HepG2 (cell line): Measurements from ENCODE around the gene NOP56. TPM values are rescaled to one million over a fixed set of nuclear protein-coding genes. Genes with fewer than 3 reads are reported as not detected.

Source experiments
- ATF1 ChIP-seq: IDR thresholded peaks from 2 replicates; pipeline ENCODE4 v1.6.1; 2016; ENCODE audit warnings: mild to moderate bottlenecking, control low read depth
- CBX2 ChIP-seq, 2 experiments: fragments of 200-600 bp in 1 of 2; sonication (generic); formaldehyde crosslinking in 1 of 2; IDR thresholded peaks; 2 replicates each; pipeline versions ENCODE4 v1.7.0 to v1.8.1; 2018 to 2022; ENCODE audit warnings: low read depth in 2 of 2, low read length in 1 of 2, mild to moderate bottlenecking in 1 of 2, missing genetic modification reagents in 1 of 2
- CCAR2 ChIP-seq: fragments of 200-400 bp; formaldehyde crosslinking; optimal IDR thresholded peaks from 2 replicates; pipeline ENCODE3; 2018; ENCODE audit warnings: low read depth, mild to moderate bottlenecking, low read length, moderate library complexity
- CCDC6 ChIP-seq: sonication (generic); formaldehyde crosslinking; IDR thresholded peaks from 2 replicates; pipeline ENCODE4 v1.8.1; 2022; ENCODE audit warnings: mild to moderate bottlenecking, missing genetic modification reagents, moderate library complexity
- ELF4 ChIP-seq: sonication (generic); formaldehyde crosslinking; IDR thresholded peaks from 2 replicates; pipeline ENCODE4 v1.5.0; 2020; ENCODE audit warnings: missing genetic modification reagents, mild to moderate bottlenecking, moderate library complexity, borderline replicate concordance
- HOXA9 ChIP-seq: sonication (generic); formaldehyde crosslinking; IDR thresholded peaks from 2 replicates; pipeline ENCODE4 v1.8.1; 2022; ENCODE audit warnings: missing genetic modification reagents, mild to moderate bottlenecking, moderate library complexity, borderline replicate concordance
- NCOA5 ChIP-seq: sonication (generic); formaldehyde crosslinking; IDR thresholded peaks from 2 replicates; pipeline ENCODE4 v1.4.0; 2020; ENCODE audit warnings: missing genetic modification reagents
- NFKB2 ChIP-seq: sonication (generic); formaldehyde crosslinking; IDR thresholded peaks from 2 replicates; pipeline ENCODE4 v1.4.0; 2020; ENCODE audit warnings: missing genetic modification reagents, borderline replicate concordance
- NRL ChIP-seq: sonication (generic); formaldehyde crosslinking; IDR thresholded peaks from 2 replicates; pipeline ENCODE4 v1.5.0; 2020; ENCODE audit warnings: missing genetic modification reagents, mild to moderate bottlenecking, moderate library complexity, borderline replicate concordance
- ONECUT2 ChIP-seq: sonication (generic); formaldehyde crosslinking; IDR thresholded peaks from 2 replicates; pipeline ENCODE4 v1.4.0; 2020; ENCODE audit warnings: missing genetic modification reagents
- PBX2 ChIP-seq: IDR thresholded peaks from 2 replicates; pipeline ENCODE4 v1.6.1; 2016; ENCODE audit warnings: control low read depth
- RARA ChIP-seq: IDR thresholded peaks from 2 replicates; pipeline ENCODE4 v1.6.1; 2016; ENCODE audit warnings: missing genetic modification reagents, missing compliant biosample characterization
- RBAK ChIP-seq: sonication (generic); formaldehyde crosslinking; IDR thresholded peaks from 2 replicates; pipeline ENCODE4 v1.5.1; 2020; ENCODE audit warnings: mild to moderate bottlenecking, missing genetic modification reagents
- TP53 ChIP-seq: sonication (generic); formaldehyde crosslinking; conservative IDR thresholded peaks from 2 replicates; pipeline ENCODE4 v1.4.0; 2020; ENCODE audit warnings: missing genetic modification reagents
- ZBTB20 ChIP-seq: sonication (generic); formaldehyde crosslinking; IDR thresholded peaks from 2 replicates; pipeline ENCODE4 v1.8.1; 2023; ENCODE audit warnings: missing genetic modification reagents, low read depth, mild to moderate bottlenecking, borderline replicate concordance
- ZBTB4 ChIP-seq: sonication (generic); formaldehyde crosslinking; IDR thresholded peaks from 2 replicates; pipeline ENCODE4 v1.4.0; 2020; ENCODE audit warnings: missing genetic modification reagents, mild to moderate bottlenecking, borderline replicate concordance
- ZFP36L1 ChIP-seq: sonication (generic); formaldehyde crosslinking; IDR thresholded peaks from 2 replicates; pipeline ENCODE4 v1.8.0; 2022; ENCODE audit warnings: mild to moderate bottlenecking, missing genetic modification reagents, moderate library complexity
- ZNF180 ChIP-seq: sonication (generic); formaldehyde crosslinking; IDR thresholded peaks from 2 replicates; pipeline ENCODE4 v1.4.0; 2020; ENCODE audit warnings: low read depth, missing genetic modification reagents, borderline replicate concordance
- ZNF772 ChIP-seq: sonication (generic); formaldehyde crosslinking; IDR thresholded peaks from 2 replicates; pipeline ENCODE4 v1.5.0; 2020; ENCODE audit warnings: mild to moderate bottlenecking, missing genetic modification reagents
- ZNF841 ChIP-seq: sonication (generic); formaldehyde crosslinking; IDR thresholded peaks from 2 replicates; pipeline ENCODE4 v1.8.1; 2023; ENCODE audit warnings: missing genetic modification reagents, borderline replicate concordance
- polyA plus RNA-seq, 8 experiments: library from polyadenylated mRNA; depleted of rRNA in 3 of 8; stranded (reverse) in 7 of 8; unstranded in 1 of 8; fragments of >200 nt; fragmentation: Illumina TruSeq in 4 of 8; extraction: Trizol in 4 of 8; gene quantifications; 2 replicates each; pipeline versions ENCODE4 v1.2.1 to v1.2.3, GENCODE V29; 2011 to 2016; ENCODE audit warnings: low read depth in 4 of 8, missing spikeins in 1 of 8, mixed read lengths in 1 of 8; ENCODE audit not compliant: insufficient read depth in 1 of 8
- total RNA-seq, 5 experiments: library from RNA; depleted of rRNA; stranded (reverse); fragments of >200 nt; fragmentation: Illumina TruSeq; extraction: Trizol; gene quantifications; 2 replicates each; pipeline ENCODE4 v1.2.3, GENCODE V29; 2016; ENCODE audit warnings: low read depth in 1 of 5
- TF ChIP-seq, protein P1 (sequence below): sonication (generic); formaldehyde crosslinking; IDR thresholded peaks from 2 replicates; pipeline ENCODE4 v1.4.0; 2020; ENCODE audit warnings: missing genetic modification reagents
- TF ChIP-seq, protein P2 (sequence below): sonication (generic); formaldehyde crosslinking; IDR thresholded peaks from 2 replicates; pipeline ENCODE4 v1.5.0; 2020; ENCODE audit warnings: missing genetic modification reagents

Gene NOP56
- total and polyA plus RNA-seq, 2 of the 13 experiments (the other 11 are each of a cell fraction or from before 2014, with no cell fraction given) = 369 to 1,116 TPM

DNA sequence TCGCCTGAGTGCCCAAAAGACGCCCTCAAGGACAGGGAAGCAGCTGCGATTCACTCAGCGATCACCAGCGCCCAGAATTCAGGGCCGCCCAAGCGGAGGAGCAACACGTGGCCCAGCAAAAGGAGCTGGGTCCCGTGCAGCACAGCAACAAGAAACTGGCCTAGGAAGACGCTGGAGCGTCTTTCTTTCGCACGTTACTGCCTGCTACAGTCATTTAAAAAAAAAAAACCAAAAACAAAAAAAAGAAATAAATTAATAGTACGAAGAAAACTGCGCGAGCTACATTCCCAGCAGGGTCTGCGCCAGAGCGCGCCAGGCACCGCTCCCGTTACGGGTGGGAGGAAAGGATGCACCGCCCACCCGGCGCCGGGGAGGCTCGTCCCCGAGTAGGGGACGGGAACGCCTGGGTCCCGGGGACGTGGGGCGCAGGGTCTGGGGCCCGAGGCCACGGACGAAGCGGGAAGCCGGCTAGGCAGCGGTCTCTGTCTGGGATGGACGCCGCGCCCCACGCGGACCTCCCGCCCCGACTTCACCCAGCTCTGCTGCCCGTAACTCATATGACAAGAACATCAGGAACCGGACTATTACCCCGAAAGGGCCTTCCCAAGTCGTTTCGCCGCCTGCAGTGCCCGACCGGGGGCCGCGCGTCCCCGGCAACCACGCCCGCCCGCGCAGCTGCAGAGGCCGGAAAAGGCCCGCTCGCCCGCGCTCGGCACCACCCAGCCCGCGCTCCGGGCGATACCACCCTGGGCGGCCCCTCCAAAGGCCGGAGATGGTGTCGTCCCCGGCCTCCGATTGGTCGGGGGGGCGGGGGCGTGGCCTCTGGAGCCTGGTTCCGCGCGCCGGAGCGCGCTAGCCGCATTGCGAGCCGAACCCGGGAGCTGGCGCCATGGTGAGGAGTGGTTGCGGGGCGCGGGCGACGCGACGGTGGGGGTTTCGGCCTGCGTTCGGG lies at the start of gene NOP56 (continued):
- TF ChIP-seq PBX2 = no peak
- TF ChIP-seq HOXA9 (CRISPR knock-in tag) = peak; percentile 98
- TF ChIP-seq NRL (CRISPR knock-in tag) = peak; percentile 28; the same call in 1 of the 2 replicates
- TF ChIP-seq ELF4 (CRISPR knock-in tag) = peak; percentile 93; the same call in 1 of the 2 replicates
- TF ChIP-seq CCDC6 (CRISPR knock-in tag) = peak; percentile 92
- TF ChIP-seq RARA (CRISPR knock-in tag) = no peak; the same call in 1 of the 2 replicates
- peak; percentile 95 for TF ChIP-seq ZNF772
- TF ChIP-seq ZFP36L1 = 0 out of 2 replicates have a peak, but pooled peaks have one; percentile 40
- TF ChIP-seq ONECUT2 (CRISPR knock-in tag) = no peak
- TF ChIP-seq ZBTB20 = no peak; the same call in none of the 2 replicates
- TF ChIP-seq, protein P1, sequence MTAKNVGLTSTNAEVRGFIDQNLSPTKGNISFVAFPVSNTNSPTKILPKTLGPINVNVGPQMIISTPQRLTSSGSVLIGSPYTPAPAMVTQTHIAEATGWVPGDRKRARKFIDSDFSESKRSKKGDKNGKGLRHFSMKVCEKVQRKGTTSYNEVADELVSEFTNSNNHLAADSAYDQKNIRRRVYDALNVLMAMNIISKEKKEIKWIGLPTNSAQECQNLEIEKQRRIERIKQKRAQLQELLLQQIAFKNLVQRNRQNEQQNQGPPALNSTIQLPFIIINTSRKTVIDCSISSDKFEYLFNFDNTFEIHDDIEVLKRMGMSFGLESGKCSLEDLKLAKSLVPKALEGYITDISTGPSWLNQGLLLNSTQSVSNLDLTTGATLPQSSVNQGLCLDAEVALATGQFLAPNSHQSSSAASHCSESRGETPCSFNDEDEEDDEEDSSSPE = peak; percentile 97
- TF ChIP-seq, protein P2, sequence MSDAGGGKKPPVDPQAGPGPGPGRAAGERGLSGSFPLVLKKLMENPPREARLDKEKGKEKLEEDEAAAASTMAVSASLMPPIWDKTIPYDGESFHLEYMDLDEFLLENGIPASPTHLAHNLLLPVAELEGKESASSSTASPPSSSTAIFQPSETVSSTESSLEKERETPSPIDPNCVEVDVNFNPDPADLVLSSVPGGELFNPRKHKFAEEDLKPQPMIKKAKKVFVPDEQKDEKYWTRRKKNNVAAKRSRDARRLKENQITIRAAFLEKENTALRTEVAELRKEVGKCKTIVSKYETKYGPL (CRISPR knock-in tag) = 0 out of 2 replicates have a peak, but pooled peaks have one; percentile 11
- TF ChIP-seq ZBTB4 (CRISPR knock-in tag) = no peak; the same call in 1 of the 2 replicates
- no peak; the same call in 1 of the 2 replicates for TF ChIP-seq RBAK (CRISPR knock-in tag)
- TF ChIP-seq ZNF180 (CRISPR knock-in tag) = peak; percentile 54; the same call in 1 of the 2 replicates
- TF ChIP-seq CBX2 (IDR thresholded peaks at IDR 0.05; ENCODE audit: low read depth, low read length) = no peak
- TF ChIP-seq CBX2 (CRISPR knock-in tag; IDR thresholded peaks at IDR 0.05; ENCODE audit: low read depth) = no peak
- TF ChIP-seq TP53 (CRISPR knock-in tag) = peak; percentile 25; the same call in 1 of the 2 replicates
- TF ChIP-seq CCAR2 = peak; percentile 17
- no peak for TF ChIP-seq ATF1 (CRISPR knock-in tag)
- TF ChIP-seq NFKB2 (CRISPR knock-in tag) = peak; percentile 95
- TF ChIP-seq ZNF841 (CRISPR knock-in tag) = peak; percentile 98
- TF ChIP-seq NCOA5 (CRISPR knock-in tag) = peak; percentile 68; the same call in 1 of the 2 replicates
